Measurements from ENCODE around the gene TMEM168. TPM values are rescaled to one million over a fixed set of nuclear protein-coding genes. Genes with fewer than 3 reads are reported as not detected.

Gene TMEM168
- total and polyA plus RNA-seq, 2 experiments from 2014 or later = 5.2 to 14.8 TPM

DNA sequence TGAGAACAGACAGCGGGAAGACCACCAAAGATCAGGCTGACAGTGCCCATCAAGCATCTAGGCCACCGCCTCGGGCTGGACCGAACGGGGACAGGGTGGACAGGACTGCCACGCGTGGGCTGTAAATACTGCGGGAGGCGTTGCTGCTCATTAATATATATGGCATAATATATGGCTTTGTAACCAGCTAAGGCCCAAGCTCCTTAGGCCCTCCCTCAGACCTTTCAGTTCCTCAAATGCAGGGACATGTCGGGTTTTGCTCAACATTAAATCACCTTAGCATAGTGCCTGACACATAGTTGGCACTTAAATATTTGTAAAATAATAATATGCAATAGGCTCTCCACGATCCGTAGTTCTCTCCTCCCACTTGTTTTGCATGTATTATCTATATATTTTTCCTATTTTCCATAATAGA, 402 bp upstream of the TMEM168 start:
- H3K79me2 ChIP-seq (replicated peaks; ENCODE audit: insufficient read depth) = peaks cover 27% of the 10 kb centered on the region
- peak overlapping the region; percentile 77 for H3K4me3 ChIP-seq
- no peaks in the 10 kb centered on the region for H3K36me3 ChIP-seq (ENCODE audit: insufficient read depth)
- TF ChIP-seq, protein P1, sequence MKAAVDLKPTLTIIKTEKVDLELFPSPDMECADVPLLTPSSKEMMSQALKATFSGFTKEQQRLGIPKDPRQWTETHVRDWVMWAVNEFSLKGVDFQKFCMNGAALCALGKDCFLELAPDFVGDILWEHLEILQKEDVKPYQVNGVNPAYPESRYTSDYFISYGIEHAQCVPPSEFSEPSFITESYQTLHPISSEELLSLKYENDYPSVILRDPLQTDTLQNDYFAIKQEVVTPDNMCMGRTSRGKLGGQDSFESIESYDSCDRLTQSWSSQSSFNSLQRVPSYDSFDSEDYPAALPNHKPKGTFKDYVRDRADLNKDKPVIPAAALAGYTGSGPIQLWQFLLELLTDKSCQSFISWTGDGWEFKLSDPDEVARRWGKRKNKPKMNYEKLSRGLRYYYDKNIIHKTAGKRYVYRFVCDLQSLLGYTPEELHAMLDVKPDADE (IDR thresholded peaks at IDR 0.05) = no peak
- no peak for TF ChIP-seq STAT1 (IDR thresholded peaks at IDR 0.05; ENCODE audit: unreplicated experiment)
- no peak for ATAC-seq
- H3K27ac ChIP-seq (ENCODE audit: low read depth) = 0 out of 2 replicates have a peak overlapping the region, but pooled peaks have one; percentile 90
- H4K20me1 ChIP-seq (replicated peaks; ENCODE audit: insufficient read depth) = peaks cover 4% of the 10 kb centered on the region; the same call in 1 of the 2 replicates
- peaks cover 1% of the 10 kb centered on the region for H3K27me3 Mint-ChIP-seq (ENCODE audit: insufficient read depth, low read depth, poor library complexity)
- peak overlapping the region; percentile 94 for H3K4me3 Mint-ChIP-seq
- peak overlapping the region; percentile 90 for H3K4me2 ChIP-seq
- peak overlapping the region; percentile 99 for H2AFZ ChIP-seq
- H3K9me3 Mint-ChIP-seq = no peaks in the 10 kb centered on the region
- peaks cover 20% of the 10 kb centered on the region for H3K4me1 Mint-ChIP-seq
- peaks cover 15% of the 10 kb centered on the region for H3K4me1 ChIP-seq (ENCODE audit: insufficient read depth)
- no peak overlapping the region for H3K27ac Mint-ChIP-seq
- no peak for DNase-seq (ENCODE audit: low spot score)
- 0 out of 2 replicates have a peak, but pooled peaks cover 3% of the 10 kb centered on the region for H3K9me2 ChIP-seq (ENCODE audit: insufficient read depth)
- H3K36me3 Mint-ChIP-seq (ENCODE audit: low read depth) = no peaks in the 10 kb centered on the region; the same call in 2 of the 3 replicates
- no peaks in the 10 kb centered on the region for H3K27me3 ChIP-seq (ENCODE audit: insufficient read depth)
- peaks cover 4% of the 10 kb centered on the region; the same call in 1 of the 2 replicates for H3F3A ChIP-seq (replicated peaks; ENCODE audit: low read depth)

DNA sequence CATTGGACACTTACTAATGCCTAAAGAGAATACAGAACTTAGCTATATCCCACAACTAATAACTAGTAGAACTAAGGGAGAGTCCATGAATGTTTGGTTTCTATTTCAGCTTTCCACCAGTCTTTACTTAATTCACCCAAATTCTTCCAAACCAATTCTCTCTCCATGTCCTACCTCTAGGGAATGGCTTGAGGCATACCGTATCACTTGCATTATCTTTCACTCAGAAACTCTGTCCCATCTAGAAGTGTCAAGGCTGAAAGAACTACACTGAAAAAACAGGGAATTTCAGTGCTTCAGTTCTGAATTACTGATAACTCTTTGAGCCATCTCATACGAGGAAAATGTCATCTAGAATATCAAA, 758 bp downstream of the TMEM168 start:
- Histone ChIP-seq H2AFZ (peak overlapping the region; percentile 99), H3K27ac (ENCODE audit: low read depth) (peak overlapping the region; percentile 90), H3F3A (replicated peaks; ENCODE audit: low read depth) (peaks cover 4% of the 10 kb centered on the region; the same call in 1 of the 2 replicates), H3K9me2 (ENCODE audit: insufficient read depth) (0 out of 2 replicates have a peak, but pooled peaks cover 3% of the 10 kb centered on the region), H3K4me1 (ENCODE audit: insufficient read depth) (peaks cover 15% of the 10 kb centered on the region), H4K20me1 (replicated peaks; ENCODE audit: insufficient read depth) (peaks cover 4% of the 10 kb centered on the region; the same call in 1 of the 2 replicates), H3K4me2 (peak overlapping the region; percentile 90), H3K36me3 (ENCODE audit: insufficient read depth) (no peaks in the 10 kb centered on the region), H3K79me2 (replicated peaks; ENCODE audit: insufficient read depth) (peaks cover 27% of the 10 kb centered on the region), H3K4me3 (peak overlapping the region; percentile 77), H3K27me3 (ENCODE audit: insufficient read depth) (no peaks in the 10 kb centered on the region)
- Mint-ChIP-seq H3K36me3 (ENCODE audit: low read depth) (no peaks in the 10 kb centered on the region; the same call in 2 of the 3 replicates), H3K9me3 (no peaks in the 10 kb centered on the region), H3K4me1 (peaks cover 20% of the 10 kb centered on the region), H3K4me3 (peak overlapping the region; percentile 94), H3K27me3 (ENCODE audit: insufficient read depth, low read depth, poor library complexity) (peaks cover 1% of the 10 kb centered on the region), H3K27ac (peak overlapping the region; percentile 89)
- no peak for DNase-seq (ENCODE audit: low spot score)
- ATAC-seq = no peak
- TF ChIP-seq JUNB (IDR thresholded peaks at IDR 0.05; ENCODE audit: unreplicated experiment) (no peak), NANOG (IDR thresholded peaks at IDR 0.05; ENCODE audit: borderline replicate concordance) (no peak), EZH2phosphoT487 (IDR thresholded peaks at IDR 0.05; ENCODE audit: unreplicated experiment) (no peak), POLR2AphosphoS5 (IDR thresholded peaks at IDR 0.05; ENCODE audit: low read depth) (no peak)
- TF ChIP-seq, protein P2, sequence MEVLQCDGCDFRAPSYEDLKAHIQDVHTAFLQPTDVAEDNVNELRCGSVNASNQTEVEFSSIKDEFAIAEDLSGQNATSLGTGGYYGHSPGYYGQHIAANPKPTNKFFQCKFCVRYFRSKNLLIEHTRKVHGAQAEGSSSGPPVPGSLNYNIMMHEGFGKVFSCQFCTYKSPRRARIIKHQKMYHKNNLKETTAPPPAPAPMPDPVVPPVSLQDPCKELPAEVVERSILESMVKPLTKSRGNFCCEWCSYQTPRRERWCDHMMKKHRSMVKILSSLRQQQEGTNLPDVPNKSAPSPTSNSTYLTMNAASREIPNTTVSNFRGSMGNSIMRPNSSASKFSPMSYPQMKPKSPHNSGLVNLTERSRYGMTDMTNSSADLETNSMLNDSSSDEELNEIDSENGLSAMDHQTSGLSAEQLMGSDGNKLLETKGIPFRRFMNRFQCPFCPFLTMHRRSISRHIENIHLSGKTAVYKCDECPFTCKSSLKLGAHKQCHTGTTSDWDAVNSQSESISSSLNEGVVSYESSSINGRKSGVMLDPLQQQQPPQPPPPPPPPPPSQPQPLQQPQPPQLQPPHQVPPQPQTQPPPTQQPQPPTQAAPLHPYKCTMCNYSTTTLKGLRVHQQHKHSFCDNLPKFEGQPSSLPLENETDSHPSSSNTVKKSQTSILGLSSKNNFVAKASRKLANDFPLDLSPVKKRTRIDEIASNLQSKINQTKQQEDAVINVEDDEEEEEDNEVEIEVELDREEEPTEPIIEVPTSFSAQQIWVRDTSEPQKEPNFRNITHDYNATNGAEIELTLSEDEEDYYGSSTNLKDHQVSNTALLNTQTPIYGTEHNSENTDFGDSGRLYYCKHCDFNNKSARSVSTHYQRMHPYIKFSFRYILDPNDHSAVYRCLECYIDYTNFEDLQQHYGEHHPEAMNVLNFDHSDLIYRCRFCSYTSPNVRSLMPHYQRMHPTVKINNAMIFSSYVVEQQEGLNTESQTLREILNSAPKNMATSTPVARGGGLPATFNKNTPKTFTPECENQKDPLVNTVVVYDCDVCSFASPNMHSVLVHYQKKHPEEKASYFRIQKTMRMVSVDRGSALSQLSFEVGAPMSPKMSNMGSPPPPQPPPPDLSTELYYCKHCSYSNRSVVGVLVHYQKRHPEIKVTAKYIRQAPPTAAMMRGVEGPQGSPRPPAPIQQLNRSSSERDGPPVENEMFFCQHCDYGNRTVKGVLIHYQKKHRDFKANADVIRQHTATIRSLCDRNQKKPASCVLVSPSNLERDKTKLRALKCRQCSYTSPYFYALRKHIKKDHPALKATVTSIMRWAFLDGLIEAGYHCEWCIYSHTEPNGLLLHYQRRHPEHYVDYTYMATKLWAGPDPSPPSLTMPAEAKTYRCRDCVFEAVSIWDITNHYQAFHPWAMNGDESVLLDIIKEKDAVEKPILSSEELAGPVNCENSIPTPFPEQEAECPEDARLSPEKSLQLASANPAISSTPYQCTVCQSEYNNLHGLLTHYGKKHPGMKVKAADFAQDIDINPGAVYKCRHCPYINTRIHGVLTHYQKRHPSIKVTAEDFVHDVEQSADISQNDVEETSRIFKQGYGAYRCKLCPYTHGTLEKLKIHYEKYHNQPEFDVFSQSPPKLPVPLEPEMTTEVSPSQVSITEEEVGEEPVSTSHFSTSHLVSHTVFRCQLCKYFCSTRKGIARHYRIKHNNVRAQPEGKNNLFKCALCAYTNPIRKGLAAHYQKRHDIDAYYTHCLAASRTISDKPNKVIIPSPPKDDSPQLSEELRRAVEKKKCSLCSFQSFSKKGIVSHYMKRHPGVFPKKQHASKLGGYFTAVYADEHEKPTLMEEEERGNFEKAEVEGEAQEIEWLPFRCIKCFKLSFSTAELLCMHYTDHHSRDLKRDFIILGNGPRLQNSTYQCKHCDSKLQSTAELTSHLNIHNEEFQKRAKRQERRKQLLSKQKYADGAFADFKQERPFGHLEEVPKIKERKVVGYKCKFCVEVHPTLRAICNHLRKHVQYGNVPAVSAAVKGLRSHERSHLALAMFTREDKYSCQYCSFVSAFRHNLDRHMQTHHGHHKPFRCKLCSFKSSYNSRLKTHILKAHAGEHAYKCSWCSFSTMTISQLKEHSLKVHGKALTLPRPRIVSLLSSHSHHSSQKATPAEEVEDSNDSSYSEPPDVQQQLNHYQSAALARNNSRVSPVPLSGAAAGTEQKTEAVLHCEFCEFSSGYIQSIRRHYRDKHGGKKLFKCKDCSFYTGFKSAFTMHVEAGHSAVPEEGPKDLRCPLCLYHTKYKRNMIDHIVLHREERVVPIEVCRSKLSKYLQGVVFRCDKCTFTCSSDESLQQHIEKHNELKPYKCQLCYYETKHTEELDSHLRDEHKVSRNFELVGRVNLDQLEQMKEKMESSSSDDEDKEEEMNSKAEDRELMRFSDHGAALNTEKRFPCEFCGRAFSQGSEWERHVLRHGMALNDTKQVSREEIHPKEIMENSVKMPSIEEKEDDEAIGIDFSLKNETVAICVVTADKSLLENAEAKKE (CRISPR knock-in tag; IDR thresholded peaks at IDR 0.05) = no peak
- TF ChIP-seq, protein P3, sequence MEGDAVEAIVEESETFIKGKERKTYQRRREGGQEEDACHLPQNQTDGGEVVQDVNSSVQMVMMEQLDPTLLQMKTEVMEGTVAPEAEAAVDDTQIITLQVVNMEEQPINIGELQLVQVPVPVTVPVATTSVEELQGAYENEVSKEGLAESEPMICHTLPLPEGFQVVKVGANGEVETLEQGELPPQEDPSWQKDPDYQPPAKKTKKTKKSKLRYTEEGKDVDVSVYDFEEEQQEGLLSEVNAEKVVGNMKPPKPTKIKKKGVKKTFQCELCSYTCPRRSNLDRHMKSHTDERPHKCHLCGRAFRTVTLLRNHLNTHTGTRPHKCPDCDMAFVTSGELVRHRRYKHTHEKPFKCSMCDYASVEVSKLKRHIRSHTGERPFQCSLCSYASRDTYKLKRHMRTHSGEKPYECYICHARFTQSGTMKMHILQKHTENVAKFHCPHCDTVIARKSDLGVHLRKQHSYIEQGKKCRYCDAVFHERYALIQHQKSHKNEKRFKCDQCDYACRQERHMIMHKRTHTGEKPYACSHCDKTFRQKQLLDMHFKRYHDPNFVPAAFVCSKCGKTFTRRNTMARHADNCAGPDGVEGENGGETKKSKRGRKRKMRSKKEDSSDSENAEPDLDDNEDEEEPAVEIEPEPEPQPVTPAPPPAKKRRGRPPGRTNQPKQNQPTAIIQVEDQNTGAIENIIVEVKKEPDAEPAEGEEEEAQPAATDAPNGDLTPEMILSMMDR (conservative IDR thresholded peaks at IDR 0.05; ENCODE audit: low read depth in 2 of 2) = no peak
- TF ChIP-seq, protein P4, sequence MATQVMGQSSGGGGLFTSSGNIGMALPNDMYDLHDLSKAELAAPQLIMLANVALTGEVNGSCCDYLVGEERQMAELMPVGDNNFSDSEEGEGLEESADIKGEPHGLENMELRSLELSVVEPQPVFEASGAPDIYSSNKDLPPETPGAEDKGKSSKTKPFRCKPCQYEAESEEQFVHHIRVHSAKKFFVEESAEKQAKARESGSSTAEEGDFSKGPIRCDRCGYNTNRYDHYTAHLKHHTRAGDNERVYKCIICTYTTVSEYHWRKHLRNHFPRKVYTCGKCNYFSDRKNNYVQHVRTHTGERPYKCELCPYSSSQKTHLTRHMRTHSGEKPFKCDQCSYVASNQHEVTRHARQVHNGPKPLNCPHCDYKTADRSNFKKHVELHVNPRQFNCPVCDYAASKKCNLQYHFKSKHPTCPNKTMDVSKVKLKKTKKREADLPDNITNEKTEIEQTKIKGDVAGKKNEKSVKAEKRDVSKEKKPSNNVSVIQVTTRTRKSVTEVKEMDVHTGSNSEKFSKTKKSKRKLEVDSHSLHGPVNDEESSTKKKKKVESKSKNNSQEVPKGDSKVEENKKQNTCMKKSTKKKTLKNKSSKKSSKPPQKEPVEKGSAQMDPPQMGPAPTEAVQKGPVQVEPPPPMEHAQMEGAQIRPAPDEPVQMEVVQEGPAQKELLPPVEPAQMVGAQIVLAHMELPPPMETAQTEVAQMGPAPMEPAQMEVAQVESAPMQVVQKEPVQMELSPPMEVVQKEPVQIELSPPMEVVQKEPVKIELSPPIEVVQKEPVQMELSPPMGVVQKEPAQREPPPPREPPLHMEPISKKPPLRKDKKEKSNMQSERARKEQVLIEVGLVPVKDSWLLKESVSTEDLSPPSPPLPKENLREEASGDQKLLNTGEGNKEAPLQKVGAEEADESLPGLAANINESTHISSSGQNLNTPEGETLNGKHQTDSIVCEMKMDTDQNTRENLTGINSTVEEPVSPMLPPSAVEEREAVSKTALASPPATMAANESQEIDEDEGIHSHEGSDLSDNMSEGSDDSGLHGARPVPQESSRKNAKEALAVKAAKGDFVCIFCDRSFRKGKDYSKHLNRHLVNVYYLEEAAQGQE (IDR thresholded peaks at IDR 0.05; ENCODE audit: unreplicated experiment) = no peak
